ENCODE data around the gene TEAD3.

TEAD3 gene

GRCh38 chr6:35512006-35512405 lies 15.1 kb upstream of the TEAD3 start:
- no peak for DNase-seq

- DNase-seq: no peak
Measured at GRCh38 chr6:35511562-35511941, 14.7 kb upstream of the TEAD3 start.

DNA sequence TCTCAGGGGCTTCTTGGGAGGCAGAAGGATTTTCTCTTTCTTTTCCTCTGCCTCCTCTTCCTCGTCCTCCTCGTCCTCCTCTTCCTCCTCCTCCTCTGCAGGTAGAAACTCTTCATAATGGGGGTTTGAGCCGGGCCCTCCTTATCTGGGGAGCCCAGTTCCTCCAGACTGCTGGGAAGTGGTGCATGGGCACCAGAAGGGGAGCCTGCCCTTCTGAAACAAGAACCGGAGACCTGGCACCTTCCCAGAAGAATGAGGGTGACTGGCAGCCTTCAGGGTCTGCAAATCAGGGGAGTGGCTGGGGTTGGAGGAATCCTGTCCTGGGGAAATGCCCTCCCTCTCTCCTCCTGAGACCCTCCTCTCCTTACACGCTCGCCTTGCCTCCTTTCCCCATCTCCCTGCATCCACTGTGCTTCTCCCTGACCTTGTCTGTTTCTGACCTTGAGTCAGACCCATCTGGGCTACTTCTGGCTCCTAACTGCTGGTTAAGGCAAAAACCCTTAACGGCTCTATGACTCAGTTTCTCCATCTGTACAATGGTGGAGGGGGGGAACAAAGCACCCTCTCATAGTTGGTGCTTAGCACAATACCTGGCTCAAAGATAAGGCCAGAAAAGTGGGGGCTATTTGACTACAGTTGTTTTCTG lies 14.2 kb upstream of the TEAD3 start:
- no peak for DNase-seq

DNA sequence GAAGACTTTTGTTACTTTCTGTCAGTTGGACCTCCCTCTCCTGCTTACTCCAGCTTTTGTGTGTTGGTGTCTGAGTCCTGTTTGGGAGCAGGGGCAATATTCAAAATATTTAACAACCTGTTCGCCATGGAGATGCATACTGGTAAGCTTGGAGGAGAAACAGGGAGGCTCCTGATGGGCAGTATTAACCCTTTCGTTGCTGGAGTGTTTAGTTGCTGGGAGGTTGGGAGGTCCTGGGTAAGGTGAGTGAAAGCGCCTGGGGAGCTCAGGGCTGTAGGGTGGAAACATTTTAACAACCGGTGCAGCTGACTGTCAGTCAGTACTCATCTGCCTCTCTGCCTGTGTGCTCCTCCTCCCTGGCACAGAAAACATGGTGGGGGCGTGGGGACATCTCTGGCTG lies 11.7 kb upstream of the TEAD3 start:
- DNase-seq: no peak

- DNase-seq: no peak
Measured at GRCh38 chr6:35508027-35508426, 11.1 kb upstream of the TEAD3 start.

GRCh38 chr6:35507221-35507620 lies 10.3 kb upstream of the TEAD3 start:
- DNase-seq: no peak

DNA sequence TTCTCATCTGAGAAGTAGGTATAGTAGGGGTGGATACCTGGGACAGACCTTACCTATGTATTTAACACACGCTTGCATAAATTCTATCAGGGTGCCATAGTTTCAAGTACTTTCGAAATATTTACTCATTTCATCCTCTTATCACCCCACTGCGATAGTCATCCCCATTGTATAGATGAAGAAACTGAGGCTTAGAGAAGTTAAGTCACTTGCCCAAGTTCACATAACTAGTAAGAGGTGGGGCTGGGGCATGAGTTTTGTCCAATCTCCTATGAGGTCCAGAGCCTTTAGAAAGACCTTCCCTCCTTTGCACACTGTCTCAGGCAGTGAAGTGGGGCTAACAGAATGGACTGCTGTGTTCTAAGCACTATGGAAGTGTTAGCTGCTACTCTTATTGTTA lies 9.7 kb upstream of the TEAD3 start:
- DNase-seq: no peak

DNA sequence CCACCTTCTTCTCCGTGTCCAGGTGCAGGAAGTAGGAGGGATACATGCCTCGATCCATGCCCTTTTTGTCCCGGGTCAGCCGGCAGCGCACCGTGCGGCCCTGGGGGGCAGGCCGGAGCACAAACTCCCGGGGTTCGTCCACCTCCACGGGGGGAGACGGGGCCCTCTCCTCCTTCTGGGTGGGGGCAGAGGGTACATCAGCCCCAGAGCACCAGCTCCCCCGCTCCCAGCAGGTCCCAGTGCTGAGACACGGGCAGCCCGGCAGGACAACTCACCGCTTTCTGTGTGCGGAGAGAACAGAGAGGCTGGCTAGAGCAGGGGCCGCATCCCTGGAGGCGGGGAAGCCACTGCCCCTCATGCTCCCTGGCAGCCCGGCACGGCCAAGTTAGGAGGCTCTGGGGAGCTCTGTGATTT lies 9.1 kb upstream of the TEAD3 start:
- no peak for DNase-seq

DNA sequence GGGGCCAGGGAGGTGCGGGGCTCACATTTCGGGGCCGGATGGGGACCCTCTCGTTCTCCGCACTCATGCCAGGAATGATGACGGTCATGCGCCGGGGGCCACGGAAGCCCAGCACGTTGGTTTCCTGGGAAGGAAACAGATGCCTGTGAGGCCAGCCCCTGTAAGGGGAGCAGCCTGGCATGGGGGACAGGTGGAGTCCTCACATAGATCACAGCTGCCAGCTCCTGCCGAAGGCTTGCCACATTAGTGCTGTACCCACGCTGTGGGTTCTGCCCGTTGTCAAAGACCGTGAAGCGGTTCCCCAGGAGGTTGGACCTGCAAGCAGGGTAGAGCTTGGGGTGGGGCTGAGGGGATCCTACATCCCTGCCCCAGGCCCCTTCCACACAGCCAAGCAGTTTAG lies 6.7 kb upstream of the TEAD3 start:
- no peak for DNase-seq

DNA sequence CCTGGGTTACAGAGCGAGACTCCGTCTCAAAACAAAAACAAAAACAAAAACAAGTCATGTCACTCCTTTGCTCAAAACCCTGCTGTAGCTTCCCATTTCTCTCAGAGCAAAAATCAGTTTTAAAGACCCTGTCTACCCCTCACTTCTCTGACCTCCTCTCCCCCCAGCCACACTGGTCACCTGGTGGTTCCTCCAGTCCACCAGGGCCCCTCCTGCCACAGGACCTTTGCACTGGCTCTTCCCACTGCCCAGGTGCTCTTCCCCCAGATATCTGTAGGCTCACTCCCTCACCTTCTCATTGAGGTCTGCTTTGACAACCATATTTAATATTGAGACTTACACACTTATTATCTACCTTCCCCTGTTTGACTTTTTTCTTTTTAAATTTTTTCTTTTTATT lies 4.9 kb upstream of the TEAD3 start:
- DNase-seq: no peak

DNA sequence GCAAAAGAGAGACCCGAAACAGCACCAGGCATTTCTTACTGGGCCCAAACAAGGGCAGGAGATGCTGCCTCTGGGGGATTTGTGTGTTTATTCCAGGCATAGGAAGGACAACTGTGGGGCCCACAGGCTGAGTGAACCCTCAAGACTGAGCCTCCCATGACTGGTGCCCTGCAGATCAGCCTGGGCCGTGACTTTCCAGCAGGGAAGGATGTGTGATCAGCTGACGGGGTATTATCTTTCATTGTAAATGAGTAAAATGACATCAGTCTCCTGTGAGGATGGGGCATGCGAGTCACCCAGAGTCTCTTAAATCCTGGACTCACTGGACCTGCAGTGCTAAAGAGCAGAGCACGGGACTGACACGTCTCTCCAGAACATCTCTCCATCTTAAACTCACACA lies 3.9 kb upstream of the TEAD3 start:
- no peak for DNase-seq

DNA sequence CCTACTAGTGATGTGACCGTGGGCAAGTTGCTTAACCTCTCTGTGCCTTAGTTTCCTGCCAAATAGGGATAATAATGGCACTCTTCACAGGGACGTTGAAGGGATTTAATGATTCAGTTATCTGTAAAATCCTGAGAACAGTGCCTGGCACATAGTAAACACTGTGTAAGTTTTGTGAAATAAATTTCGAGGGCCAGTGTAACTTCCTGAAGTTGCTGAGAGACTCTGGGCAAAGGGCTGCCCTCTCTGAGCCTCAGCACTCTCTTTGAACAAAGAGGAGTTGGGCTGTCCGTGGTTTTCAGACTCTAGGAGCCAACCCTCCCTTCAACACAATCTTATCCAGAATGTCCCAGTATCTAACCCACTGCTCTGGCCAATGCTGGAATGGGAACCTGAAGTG lies 2.5 kb upstream of the TEAD3 start:
- no peak for DNase-seq

DNA sequence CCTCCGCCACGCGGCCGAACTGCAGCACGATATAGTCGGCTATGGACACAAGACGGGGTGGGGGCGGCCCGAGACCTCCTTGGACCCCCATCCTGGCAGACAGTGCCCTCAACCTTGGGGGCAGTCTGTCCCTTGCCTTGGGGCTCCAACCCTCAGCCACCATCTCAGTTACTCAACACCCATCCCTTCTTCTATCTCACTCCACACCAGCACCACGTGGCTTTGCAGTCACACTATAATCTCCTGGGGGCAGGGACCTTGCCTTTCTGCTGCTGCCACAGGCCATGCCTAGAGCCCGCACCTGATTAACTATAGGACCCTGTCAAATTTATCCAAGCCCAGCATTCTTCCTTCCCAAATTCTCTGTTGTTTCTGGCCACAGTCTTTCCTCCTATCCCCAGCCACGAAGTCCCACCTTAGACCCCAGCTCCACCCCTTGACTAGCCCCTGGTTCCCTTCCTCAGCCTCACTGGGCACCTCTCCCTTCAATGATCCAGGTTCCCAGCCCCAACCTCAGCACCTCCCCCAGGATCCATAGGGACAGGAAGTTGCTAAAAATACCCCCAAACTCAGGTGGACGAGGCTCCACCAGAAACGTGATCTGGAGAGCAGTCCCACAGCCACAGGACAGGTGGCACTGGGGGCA lies 1.7 kb upstream of the TEAD3 start:
- no peak for DNase-seq

DNA sequence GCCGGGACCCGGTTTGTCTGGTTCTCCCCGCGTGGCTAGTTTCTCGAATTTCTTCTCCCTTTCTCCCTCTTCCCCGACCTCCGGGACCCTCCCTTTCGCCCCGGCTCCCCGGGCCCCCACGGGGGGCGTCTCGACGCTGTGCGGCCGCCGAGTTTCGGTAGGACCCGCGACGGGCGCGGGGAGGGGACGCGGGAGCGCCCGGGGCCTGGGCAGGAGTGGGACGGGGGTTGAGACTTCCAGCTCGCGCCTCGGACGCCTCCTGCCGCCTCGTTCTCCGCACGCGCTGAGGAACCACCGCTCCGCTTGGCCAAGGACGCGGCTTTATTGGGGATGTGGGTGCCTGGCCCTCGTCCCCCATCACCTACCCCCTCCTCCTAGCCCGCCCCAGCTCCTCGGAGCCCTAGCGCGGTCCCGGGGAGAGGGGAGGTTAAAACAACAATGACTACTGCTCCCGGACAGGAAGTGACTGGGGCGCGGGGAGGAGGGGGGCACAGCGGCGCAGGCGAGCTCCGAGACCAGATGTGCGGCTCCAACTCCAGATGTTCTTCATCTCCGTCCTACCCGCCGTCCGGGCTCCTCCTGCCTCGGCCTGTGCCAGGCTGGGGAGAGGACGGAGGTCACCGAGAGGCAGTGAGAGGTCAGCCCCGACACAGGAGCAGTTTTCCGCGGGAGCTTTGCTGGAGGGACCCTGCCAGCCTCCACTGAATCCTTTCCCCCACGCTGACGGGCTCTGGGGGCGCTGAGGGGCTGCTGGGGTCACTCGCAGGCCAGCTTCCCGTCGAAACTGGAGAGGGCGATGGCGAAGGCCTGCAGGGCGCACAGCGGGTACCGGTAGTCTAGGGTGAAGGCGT lies 917 bp upstream of the TEAD3 start:
- no peak for DNase-seq

DNA sequence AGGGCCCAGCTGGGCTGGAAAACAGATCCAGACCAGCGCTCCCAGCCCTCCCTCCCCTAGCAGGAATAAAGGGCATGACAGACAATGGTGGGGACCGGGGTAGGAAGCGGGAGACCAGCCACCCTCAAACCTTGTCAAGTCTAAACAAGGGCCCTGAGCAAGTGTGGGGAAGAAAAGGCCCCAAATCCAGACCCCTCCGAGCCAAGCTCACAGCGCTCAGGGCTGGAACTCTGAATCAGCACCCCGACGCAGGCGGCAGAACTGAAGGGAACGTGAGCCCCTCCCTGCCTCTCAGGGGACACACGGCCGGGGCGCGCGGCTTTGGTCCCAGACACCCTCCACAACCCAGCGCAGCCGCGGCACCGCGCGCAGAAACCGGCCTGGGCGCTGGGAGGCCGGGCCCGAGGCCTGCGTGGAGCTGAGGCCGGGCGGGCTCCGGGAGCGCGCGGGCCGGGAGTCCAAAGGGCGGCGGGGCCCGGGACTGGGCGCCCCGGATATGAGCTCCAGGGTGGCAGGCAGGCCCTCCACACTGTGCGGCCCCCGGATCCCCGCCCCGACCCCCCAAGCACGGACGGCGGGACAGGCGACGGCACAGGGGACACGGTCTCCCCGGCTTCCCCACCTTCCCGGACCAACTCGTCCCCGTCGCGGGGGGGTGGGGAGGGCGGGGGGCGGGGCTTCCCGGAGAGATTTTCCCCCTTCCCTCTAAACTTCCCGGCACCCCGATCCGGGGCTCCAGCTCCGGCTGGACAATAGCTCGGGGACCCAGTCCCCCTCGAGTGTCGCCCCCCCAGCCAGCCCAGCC lies 641 bp downstream of the TEAD3 start:
- DNase-seq: no peak

DNA sequence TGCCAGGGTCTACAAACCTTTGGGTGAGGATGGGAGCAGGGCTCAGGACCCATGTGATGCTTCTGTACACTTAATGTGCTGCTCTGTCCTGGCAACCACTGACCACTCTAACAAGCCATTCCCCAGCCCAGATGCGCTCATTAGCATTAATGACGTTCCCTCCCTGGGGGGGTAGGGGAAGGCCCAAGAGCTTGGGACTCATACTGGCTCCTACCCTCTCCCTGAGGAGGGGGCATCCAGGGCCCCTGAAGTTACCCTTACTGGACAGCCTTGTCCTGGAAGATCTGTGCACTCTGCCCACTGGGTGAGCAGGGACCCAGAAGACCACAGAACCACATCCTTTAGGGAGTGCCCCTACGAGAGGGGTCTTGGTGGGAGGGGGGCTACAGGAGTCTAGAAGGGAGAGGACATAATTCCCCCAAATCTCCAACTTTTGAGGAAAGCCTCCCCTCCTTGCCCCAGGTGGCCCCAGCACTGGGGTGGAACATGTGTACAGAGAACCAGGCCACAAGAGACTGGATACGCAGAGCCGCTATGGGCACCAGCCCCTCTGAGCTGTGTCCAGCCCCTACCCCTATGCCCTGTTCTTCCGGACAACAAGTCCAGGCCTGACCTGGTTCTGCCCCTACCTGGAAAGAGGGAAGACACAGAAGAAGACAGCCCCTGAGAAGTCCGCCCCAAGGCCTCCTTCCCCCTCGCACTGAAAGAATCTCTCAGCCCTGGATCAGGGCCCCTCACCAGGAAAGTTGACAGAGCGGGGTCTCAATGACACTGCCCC lies 1.4 kb downstream of the TEAD3 start:
- no peak for DNase-seq

DNA sequence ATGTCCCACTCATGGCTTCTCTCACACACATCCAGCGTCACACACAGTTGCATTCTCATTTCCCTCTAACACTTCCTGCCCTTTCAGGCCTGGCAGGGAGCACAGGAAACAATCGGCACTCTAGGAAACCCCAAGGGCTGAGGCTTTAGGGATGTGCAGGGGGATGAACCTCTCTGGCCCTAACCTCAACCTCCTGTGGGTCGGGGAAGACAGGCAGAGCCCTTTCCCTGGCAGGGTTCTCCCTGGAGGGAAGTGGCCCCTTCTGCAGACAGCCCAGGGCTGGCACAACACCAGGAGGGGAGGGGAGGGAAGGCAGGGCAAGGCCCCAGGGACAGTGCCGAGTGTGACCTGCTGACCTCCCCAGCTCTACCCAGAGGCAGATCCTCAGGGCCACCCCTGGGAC lies 2.7 kb downstream of the TEAD3 start:
- no peak for DNase-seq

GRCh38 chr6:35493307-35493983 lies 3.4 kb downstream of the TEAD3 start:
- DNase-seq: no peak

DNA sequence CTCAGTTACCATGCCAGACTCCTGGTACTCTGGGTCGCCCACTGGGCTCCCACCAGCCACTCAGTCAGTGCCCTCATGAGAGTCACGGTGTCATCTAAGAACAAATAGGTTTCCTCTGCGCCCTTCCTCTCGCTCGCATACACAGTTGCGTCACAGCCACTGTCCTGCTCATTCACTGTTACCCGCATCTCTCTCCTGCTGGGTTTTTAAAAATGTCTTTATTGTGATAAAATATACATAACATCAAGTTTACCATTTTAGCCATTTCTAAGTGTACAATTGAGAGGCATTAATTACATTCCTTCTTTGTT lies 4.0 kb downstream of the TEAD3 start:
- no peak for DNase-seq

- no peak for DNase-seq
Measured at GRCh38 chr6:35492258-35492973, 4.5 kb downstream of the TEAD3 start.

GRCh38 chr6:35491558-35492257 lies 5.2 kb downstream of the TEAD3 start:
- DNase-seq: no peak

Data from NCI-H748 treated with DMSO at 0.1 percent for 48 hours (cell line).